Heart left ventricle (tissue), 16 donors: ENCODE data around the gene JUN. TPM values are rescaled to one million over a fixed set of nuclear protein-coding genes. Genes with fewer than 3 reads are reported as not detected.

Experiments used
- ATAC-seq, 4 donors: fragments of 200-7000 bp; cut with Tn5 transposase; one replicate each; pipeline ENCODE4 v1.9.1; 2020 to 2022; ENCODE audit warnings: moderate library complexity in 4 of 4, mild to moderate bottlenecking in 3 of 4, moderate number of reproducible peaks in 1 of 4
- DNase-seq, 5 donors: peaks; one replicate each; pipeline ENCODE4 v3.0.0-alpha.2; 2020
- H3K27ac ChIP-seq, 12 donors: fragments of 200-600 bp; sonication (generic) in 4 of 12; one replicate each; pipeline versions ENCODE4 v1.5.0 to v1.8.0; 2016 to 2022; ENCODE audit warnings: mild to moderate bottlenecking in 2 of 12
- H3K27me3 ChIP-seq, 9 donors: fragments of 200-600 bp; sonication (generic) in 2 of 9; one replicate each; pipeline versions ENCODE4 v1.5.1 to v1.8.0; 2016 to 2022; ENCODE audit warnings: mild to moderate bottlenecking in 3 of 9
- H3K36me3 ChIP-seq, 9 donors: fragments of 200-600 bp; sonication (generic) in 2 of 9; one replicate each; pipeline versions ENCODE4 v1.5.0 to v1.8.0; 2018 to 2022; ENCODE audit warnings: mild to moderate bottlenecking in 2 of 9
- H3K4me1 ChIP-seq, 12 donors: fragments of 200-600 bp; sonication (generic) in 4 of 12; one replicate each; pipeline versions ENCODE4 v1.5.0 to v1.8.0; 2016 to 2022; ENCODE audit warnings: mild to moderate bottlenecking in 3 of 12
- H3K4me3 ChIP-seq, 12 donors: fragments of 200-600 bp; sonication (generic) in 4 of 12; one replicate each; pipeline versions ENCODE4 v1.5.0 to v1.8.0; 2017 to 2022; ENCODE audit warnings: mild to moderate bottlenecking in 9 of 12, moderate library complexity in 4 of 12
- H3K9me3 ChIP-seq, 12 donors: fragments of 200-600 bp; sonication (generic) in 4 of 12; one replicate each; pipeline versions ENCODE4 v1.5.0 to v1.8.0; 2016 to 2022; ENCODE audit warnings: mild to moderate bottlenecking in 1 of 12
- POLR2A ChIP-seq, 2 donors: fragments of 450-650 bp; IDR thresholded peaks; one replicate each; pipeline ENCODE4 v1.6.1; 2017; ENCODE audit warnings: antibody characterized with exemption in 2 of 2, mild to moderate bottlenecking in 2 of 2, moderate library complexity in 2 of 2
- WGBS, 4 donors: extraction: QIAGEN DNeasy Blood & Tissue Kit in 2 of 4; methylation state at CpG; one replicate each; pipeline versions ENCODE4 v1.1.5 to v1.1.7; 2013 to 2018; 5-methylcytosine and 5-hydroxymethylcytosine counted together
- intact Hi-C, 10 donors: fragments of 100-400 bp; cut with DNase I; formaldehyde crosslinking; loops; one replicate each; pipeline versions ENCODE4 v1.11.1 to v1.14.2; 2022
- polyA plus RNA-seq, 2 donors: library from polyadenylated mRNA; stranded (reverse); fragments of 200-250 nt; gene quantifications; one replicate each; pipeline ENCODE4 v1.2.3, GENCODE V29; 2013
- total RNA-seq, 9 donors: library from RNA; depleted of rRNA in 2 of 9; stranded (reverse); fragments of >200 nt in 2 of 9; fragmentation: NEBNext Ultra II Directional in 3 of 9; extraction: Animal tissue kit (Norgen Biotek cat#: 25700) in 3 of 9; gene quantifications; one replicate each; pipeline versions ENCODE4 v1.1.0 to v1.2.4, GENCODE V29; 2016 to 2023
- TF ChIP-seq, protein P1 (sequence below), 12 donors: fragments of 200-600 bp; sonication (generic) in 4 of 12; IDR thresholded peaks; one replicate each; pipeline versions ENCODE4 v1.5.0 to v1.8.0; 2018 to 2022; ENCODE audit warnings: antibody characterized with exemption in 12 of 12, mild to moderate bottlenecking in 5 of 12
- donor health status: ischemic (EF 13 %, LVEDD 7.1; RV severe dilation, severe dysfunction).
- donor health status: healthy with polysubstance abuse.
- donor health status: DM: no; HTN: yes; CAD: no.
- donor health status: DM: no; HTN: no; CAD: no.
- donor health status: ischemic (EF 25% LVEDD 6.9; RV normal size, moderate dysfunction).
- donor health status: ischemic (EF 25% LVEDD 5.7; RV mildly dilated, moderate dysfunction).
- donor health status: healthy.
- donor health status: DM: yes; HTN: yes; CAD: no.
- donor health status: ischemic (EF 35%, LVEDD 5.7; RV mildly dilated, moderate dysfunction).
- donor health status: nonischemic (EF 11% LVEDD 7.7; RV severe dilation, severe dysfunction).
- donor health status: DM: yes; HTN: yes; CAD: no.
- donor health status: PGD.
- donor health status: ischemic (EF 29% LVEDD 5.4; RV normal size, mild dysfunction).
- donor health status: nonischemic (EF 23%, LVEDD 6.1; RV moderate dilation, normal function).

JUN gene
- total and polyA plus RNA-seq, 11 donors, result 57.1 to 133 (median 82.8) TPM

GRCh38 chr1:58745666-58746065, 38.2 kb downstream of the JUN start:
- no peak overlapping the region for H3K4me3 ChIP-seq
- H3K9me3 ChIP-seq, result no peaks in the 10 kb centered on the region
- DNase-seq (no peak), ATAC-seq (no peak)
- no peaks in the 10 kb centered on the region for H3K4me1 ChIP-seq
- WGBS, 4 donors, result 45 to 67% (median 55%) methylated on average over 5 of the region's 5 CpGs
- H3K27me3 ChIP-seq, result no peaks in the 10 kb centered on the region
- TF ChIP-seq, protein P1, sequence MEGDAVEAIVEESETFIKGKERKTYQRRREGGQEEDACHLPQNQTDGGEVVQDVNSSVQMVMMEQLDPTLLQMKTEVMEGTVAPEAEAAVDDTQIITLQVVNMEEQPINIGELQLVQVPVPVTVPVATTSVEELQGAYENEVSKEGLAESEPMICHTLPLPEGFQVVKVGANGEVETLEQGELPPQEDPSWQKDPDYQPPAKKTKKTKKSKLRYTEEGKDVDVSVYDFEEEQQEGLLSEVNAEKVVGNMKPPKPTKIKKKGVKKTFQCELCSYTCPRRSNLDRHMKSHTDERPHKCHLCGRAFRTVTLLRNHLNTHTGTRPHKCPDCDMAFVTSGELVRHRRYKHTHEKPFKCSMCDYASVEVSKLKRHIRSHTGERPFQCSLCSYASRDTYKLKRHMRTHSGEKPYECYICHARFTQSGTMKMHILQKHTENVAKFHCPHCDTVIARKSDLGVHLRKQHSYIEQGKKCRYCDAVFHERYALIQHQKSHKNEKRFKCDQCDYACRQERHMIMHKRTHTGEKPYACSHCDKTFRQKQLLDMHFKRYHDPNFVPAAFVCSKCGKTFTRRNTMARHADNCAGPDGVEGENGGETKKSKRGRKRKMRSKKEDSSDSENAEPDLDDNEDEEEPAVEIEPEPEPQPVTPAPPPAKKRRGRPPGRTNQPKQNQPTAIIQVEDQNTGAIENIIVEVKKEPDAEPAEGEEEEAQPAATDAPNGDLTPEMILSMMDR (IDR thresholded peaks at IDR 0.05), result no peak
- no peak for TF ChIP-seq POLR2A (IDR thresholded peaks at IDR 0.05)
- no peaks in the 10 kb centered on the region for H3K36me3 ChIP-seq
- no peak overlapping the region for H3K27ac ChIP-seq
- intact Hi-C loops, result loop anchor here in 1 of 10 donors (2.0 kb wide), 1 partner anchor 21 kb away; no protein-coding TSS in a partner anchor

- H3K4me3 ChIP-seq, result no peak overlapping the region
- H3K36me3 ChIP-seq, result no peaks in the 10 kb centered on the region
- no peaks in the 10 kb centered on the region for H3K27me3 ChIP-seq
- H3K4me1 ChIP-seq, result peaks cover 0 to 2% (median 0%) of the 10 kb centered on the region in 12 donors
- H3K27ac ChIP-seq, result no peak overlapping the region
- intact Hi-C loops, result loop anchor here in 1 of 10 donors (2.0 kb wide), 1 partner anchor 22 kb away; no protein-coding TSS in a partner anchor
- H3K9me3 ChIP-seq, result no peaks in the 10 kb centered on the region
- TF ChIP-seq, protein P1 (IDR thresholded peaks at IDR 0.05), result no peak
- TF ChIP-seq POLR2A (IDR thresholded peaks at IDR 0.05), result no peak
- WGBS, 4 donors, result 63 to 79% (median 67%) methylated on average over 1 of the region's 1 CpG
- DNase-seq (no peak), ATAC-seq (no peak)
Measured at GRCh38 chr1:58745117-58745516, 38.7 kb downstream of the JUN start.

DNA sequence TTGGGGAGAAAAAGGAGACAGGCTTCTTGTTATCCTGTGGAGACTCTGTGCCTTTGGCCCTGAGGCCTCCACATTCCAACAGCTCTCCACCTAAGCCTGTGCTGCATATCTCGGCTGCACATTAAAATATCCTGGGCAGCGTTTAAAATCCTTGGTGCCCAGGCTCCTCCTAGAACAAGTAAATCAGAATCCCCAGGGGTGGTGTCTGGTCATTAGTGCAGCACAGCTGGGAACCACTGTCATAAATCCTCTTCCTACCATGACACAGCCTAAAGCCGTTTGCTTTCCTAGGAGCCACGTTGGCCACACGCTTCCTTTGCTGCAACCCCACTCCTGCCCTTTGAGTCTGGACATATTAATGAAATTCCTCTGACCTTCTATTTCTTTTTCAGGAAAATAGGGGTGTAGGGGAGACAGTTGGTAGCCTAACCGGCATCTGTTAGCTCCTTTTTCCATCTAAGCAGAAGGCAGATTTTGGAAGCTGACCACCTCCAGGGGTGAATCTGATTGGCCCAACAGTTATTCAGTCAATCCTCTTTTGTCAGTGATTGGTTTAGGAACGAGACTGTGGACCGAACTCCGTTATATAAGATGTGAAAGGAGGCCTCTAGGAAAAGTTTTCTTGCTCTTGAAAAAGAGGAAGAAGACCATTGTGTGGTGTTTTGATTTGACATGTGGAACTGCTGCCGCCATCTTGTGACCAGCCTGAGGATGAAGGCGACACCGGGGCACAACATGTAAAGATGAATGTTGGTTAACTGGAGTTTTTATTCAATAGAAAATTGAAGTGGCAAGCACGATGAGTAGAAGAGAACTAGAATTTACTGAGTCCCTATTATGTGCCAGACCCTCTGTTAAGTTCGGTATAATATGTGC, 41.9 kb downstream of the JUN start:
- Histone ChIP-seq H3K36me3 (no peaks in the 10 kb centered on the region), H3K27ac (no peak overlapping the region), H3K27me3 (no peaks in the 10 kb centered on the region), H3K9me3 (no peaks in the 10 kb centered on the region), H3K4me3 (no peak overlapping the region), H3K4me1 (peaks cover 0 to 21% (median 0%) of the 10 kb centered on the region in 12 donors)
- 90 to 92% (median 91%) methylated on average over 14 of the region's 14 CpGs for WGBS, 4 donors
- TF ChIP-seq POLR2A (IDR thresholded peaks at IDR 0.05), result no peak
- TF ChIP-seq, protein P1 (IDR thresholded peaks at IDR 0.05), result no peak
- intact Hi-C loops, result loop anchor here in 8 of 10 donors (2.0 to 5.0 kb wide), 6 partner anchors 27 to 1017 kb away; no protein-coding TSS in a partner anchor
- ATAC-seq (no peak), DNase-seq (no peak)

DNA sequence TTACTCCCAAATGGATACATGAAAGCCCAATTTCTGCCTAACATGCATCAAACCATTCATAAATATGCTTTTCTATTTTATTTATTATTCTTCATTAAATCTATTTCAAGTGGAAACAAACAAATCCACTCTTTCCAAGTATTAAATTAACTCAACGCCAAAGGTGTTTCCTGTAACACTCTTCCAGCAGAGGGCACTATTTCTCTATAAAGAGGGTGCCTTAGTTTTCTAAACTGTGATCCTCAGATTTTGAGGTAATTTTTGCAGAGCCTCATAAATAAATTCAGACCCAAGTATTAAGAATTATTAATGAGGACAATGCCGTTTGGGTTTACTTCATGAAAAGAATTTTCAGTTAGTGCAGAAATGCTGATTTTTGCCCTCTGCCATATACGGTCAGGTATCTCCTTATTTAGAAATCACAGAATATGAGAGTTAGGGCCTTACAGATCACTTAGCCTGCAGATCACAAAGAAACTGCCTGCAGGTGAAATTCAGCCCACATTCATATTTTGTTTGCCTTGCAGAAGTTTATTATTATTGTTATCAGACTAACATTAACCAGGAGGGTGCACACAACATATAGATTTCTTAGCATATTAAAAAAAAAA, 43.9 kb downstream of the JUN start:
- intact Hi-C loops, result loop anchor here (1.0 to 10.0 kb wide), 16 partner anchors 28 to 1205 kb away; no protein-coding TSS in a partner anchor
- H3K36me3 ChIP-seq, result no peaks in the 10 kb centered on the region
- H3K4me3 ChIP-seq, result no peak overlapping the region
- DNase-seq (peak in 1 of 5 donors; percentile 20), ATAC-seq (peak in 1 of 4 donors; percentile 43)
- no peaks in the 10 kb centered on the region for H3K9me3 ChIP-seq
- 24 to 30% (median 27%) methylated on average over 3 of the region's 3 CpGs for WGBS, 4 donors
- H3K4me1 ChIP-seq, result peaks cover 0 to 21% (median 0%) of the 10 kb centered on the region in 12 donors
- TF ChIP-seq, protein P1 (IDR thresholded peaks at IDR 0.05), result peak; percentile 72 to 92 (median 88)
- TF ChIP-seq POLR2A (IDR thresholded peaks at IDR 0.05), result no peak
- no peak overlapping the region for H3K27ac ChIP-seq
- H3K27me3 ChIP-seq, result no peaks in the 10 kb centered on the region
